Caki2 (cell line): Measurements from ENCODE around the gene MYO3B. TPM values are rescaled to one million over a fixed set of nuclear protein-coding genes. Genes with fewer than 3 reads are reported as not detected.

ENCODE experiments used
- DNase-seq: peaks from one replicate; pipeline ENCODE4 v3.0.0-alpha.2; 2015; ENCODE audit warnings: low read depth
- in situ Hi-C: cut with HindIII; loops from 2 replicates; pipeline ENCODE4 v1.10.0; 2016; ENCODE audit warnings: low sequenced_read_pairs, low pct_unique_long_range_greater_than_20kb, mixed read lengths
- total RNA-seq: library from RNA; depleted of rRNA; stranded (reverse); fragments of >200 nt; shearing (Covaris generic); gene quantifications from 2 replicates; pipeline ENCODE4 v1.2.3, GENCODE V29; 2014; ENCODE audit warnings: low replicate concordance

Gene MYO3B
- total RNA-seq, 1 experiment from 2014 or later: 0.07 TPM

- DNase-seq: no peak
- in situ Hi-C loops: no loop called here
Measured at GRCh38 chr2:170493426-170494097, 315.6 kb downstream of the MYO3B start.

GRCh38 chr2:170495896-170496295 is 317.9 kb downstream of the MYO3B start:
- DNase-seq: no peak
- in situ Hi-C loops: no loop called here

GRCh38 chr2:170498619-170499018 is 320.7 kb downstream of the MYO3B start:
- no peak for DNase-seq
- in situ Hi-C loops: no loop called here

GRCh38 chr2:170500104-170500503 is 322.2 kb downstream of the MYO3B start:
- no peak for DNase-seq

GRCh38 chr2:170500770-170501169 is 322.8 kb downstream of the MYO3B start:
- in situ Hi-C loops: no loop called here
- no peak for DNase-seq

More at GRCh38 chr2:170500104-170500503, 322.2 kb downstream of the MYO3B start:
- in situ Hi-C loops: no loop called here

- no peak for DNase-seq
- in situ Hi-C loops: no loop called here
Measured at GRCh38 chr2:170501421-170502043, 323.6 kb downstream of the MYO3B start.

GRCh38 chr2:170502361-170503130 is 324.6 kb downstream of the MYO3B start:
- in situ Hi-C loops: no loop called here

GRCh38 chr2:170503563-170503962 is 325.6 kb downstream of the MYO3B start:
- no peak for DNase-seq
- in situ Hi-C loops: no loop called here

More at GRCh38 chr2:170502361-170503130, 324.6 kb downstream of the MYO3B start:
- DNase-seq: no peak

GRCh38 chr2:170503971-170504809 is 326.2 kb downstream of the MYO3B start:
- no peak for DNase-seq
- in situ Hi-C loops: no loop called here

- DNase-seq: no peak
- in situ Hi-C loops: no loop called here
Measured at GRCh38 chr2:170504810-170505145, 326.8 kb downstream of the MYO3B start.

GRCh38 chr2:170505631-170506275 is 327.8 kb downstream of the MYO3B start:
- in situ Hi-C loops: no loop called here
- no peak for DNase-seq

GRCh38 chr2:170509452-170510193 is 331.7 kb downstream of the MYO3B start:
- no peak for DNase-seq
- in situ Hi-C loops: no loop called here

GRCh38 chr2:170512266-170512665 is 334.3 kb downstream of the MYO3B start:
- in situ Hi-C loops: no loop called here
- no peak for DNase-seq

GRCh38 chr2:170514140-170514539 is 336.2 kb downstream of the MYO3B start:
- DNase-seq: no peak
- in situ Hi-C loops: no loop called here

GRCh38 chr2:170517538-170517937 is 339.6 kb downstream of the MYO3B start:
- in situ Hi-C loops: no loop called here
- no peak for DNase-seq

- DNase-seq: no peak
- in situ Hi-C loops: no loop called here
Measured at GRCh38 chr2:170518911-170519310, 341.0 kb downstream of the MYO3B start.

GRCh38 chr2:170521299-170521698 is 343.4 kb downstream of the MYO3B start:
- in situ Hi-C loops: no loop called here
- DNase-seq: no peak
